ENCODE data around the gene MALT1.

MALT1 gene

GRCh38 chr18:58671111-58671631, at the start of gene MALT1:
Gene MALT1 (plus strand): TSS chr18:58671465. CDS start chr18:58671644, 179 bp downstream.
- TF ChIP-seq, protein P1, sequence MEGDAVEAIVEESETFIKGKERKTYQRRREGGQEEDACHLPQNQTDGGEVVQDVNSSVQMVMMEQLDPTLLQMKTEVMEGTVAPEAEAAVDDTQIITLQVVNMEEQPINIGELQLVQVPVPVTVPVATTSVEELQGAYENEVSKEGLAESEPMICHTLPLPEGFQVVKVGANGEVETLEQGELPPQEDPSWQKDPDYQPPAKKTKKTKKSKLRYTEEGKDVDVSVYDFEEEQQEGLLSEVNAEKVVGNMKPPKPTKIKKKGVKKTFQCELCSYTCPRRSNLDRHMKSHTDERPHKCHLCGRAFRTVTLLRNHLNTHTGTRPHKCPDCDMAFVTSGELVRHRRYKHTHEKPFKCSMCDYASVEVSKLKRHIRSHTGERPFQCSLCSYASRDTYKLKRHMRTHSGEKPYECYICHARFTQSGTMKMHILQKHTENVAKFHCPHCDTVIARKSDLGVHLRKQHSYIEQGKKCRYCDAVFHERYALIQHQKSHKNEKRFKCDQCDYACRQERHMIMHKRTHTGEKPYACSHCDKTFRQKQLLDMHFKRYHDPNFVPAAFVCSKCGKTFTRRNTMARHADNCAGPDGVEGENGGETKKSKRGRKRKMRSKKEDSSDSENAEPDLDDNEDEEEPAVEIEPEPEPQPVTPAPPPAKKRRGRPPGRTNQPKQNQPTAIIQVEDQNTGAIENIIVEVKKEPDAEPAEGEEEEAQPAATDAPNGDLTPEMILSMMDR (IDR thresholded peaks at IDR 0.05; ENCODE audit: low read depth, low read length) = no peak
- DNase-seq (ENCODE audit: extremely low read depth, low read depth) = peak; percentile 76

- TF ChIP-seq, protein P1 (IDR thresholded peaks at IDR 0.05; ENCODE audit: low read depth, low read length) = no peak
- no peak for DNase-seq (ENCODE audit: extremely low read depth, low read depth)
These were observed 47.3 kb upstream of the MALT1 start for GRCh38 chr18:58624011-58624410.

DNA sequence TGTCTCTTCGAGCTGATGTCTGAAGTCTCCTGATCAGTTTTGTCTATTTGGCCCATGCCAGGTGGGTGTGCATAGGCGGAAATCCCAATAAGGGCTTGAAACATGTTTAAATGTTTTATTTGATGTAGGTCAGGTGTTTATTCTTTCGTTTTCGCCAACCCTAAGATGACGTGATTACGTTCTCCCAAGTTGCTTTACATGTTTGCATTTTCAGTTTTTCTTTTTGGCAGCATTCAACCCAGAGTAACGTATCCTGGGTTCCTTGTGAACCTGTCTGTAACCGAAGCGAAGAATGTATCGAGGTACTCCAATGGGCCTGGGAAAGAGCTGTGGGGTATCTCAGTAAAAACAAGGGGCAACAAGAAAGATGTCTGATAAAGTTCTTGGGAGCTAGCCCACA, 45.4 kb upstream of the MALT1 start:
- no peak for DNase-seq (ENCODE audit: extremely low read depth, low read depth)
- TF ChIP-seq, protein P1 (IDR thresholded peaks at IDR 0.05; ENCODE audit: low read depth, low read length) = no peak

- DNase-seq (ENCODE audit: extremely low read depth, low read depth) = no peak
- TF ChIP-seq, protein P1 (IDR thresholded peaks at IDR 0.05; ENCODE audit: low read depth, low read length) = no peak
These were observed 41.2 kb upstream of the MALT1 start for GRCh38 chr18:58630071-58630470.

- DNase-seq (ENCODE audit: extremely low read depth, low read depth) = no peak
- TF ChIP-seq, protein P1 (IDR thresholded peaks at IDR 0.05; ENCODE audit: low read depth, low read length) = no peak
These were observed 40.0 kb upstream of the MALT1 start for GRCh38 chr18:58631301-58631700.

DNA sequence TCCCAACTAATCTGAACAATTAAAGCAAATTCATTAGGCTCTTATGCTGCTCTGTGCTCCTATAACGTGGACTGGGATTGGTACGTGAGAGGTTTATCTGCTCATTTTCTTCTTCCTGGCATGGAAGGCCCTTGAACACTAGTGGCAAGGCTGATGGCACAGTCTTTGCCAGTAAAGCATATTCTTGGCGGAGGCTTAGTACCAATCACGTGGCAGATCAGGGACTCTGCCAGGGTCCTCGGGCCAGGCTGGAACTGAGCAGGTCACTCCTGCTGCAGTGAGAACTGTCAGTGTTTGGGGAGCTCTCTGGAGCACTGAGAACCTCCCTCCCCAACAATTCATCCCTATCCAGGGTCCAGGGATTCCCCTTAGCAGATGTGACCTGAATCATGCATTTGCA, 38.7 kb upstream of the MALT1 start:
- TF ChIP-seq, protein P1 (IDR thresholded peaks at IDR 0.05; ENCODE audit: low read depth, low read length) = no peak

GRCh38 chr18:58633874-58634273, 37.4 kb upstream of the MALT1 start:
- TF ChIP-seq, protein P1 (IDR thresholded peaks at IDR 0.05; ENCODE audit: low read depth, low read length) = no peak
- no peak for DNase-seq (ENCODE audit: extremely low read depth, low read depth)

More for the DNA sequence above, 38.7 kb upstream of the MALT1 start:
- DNase-seq (ENCODE audit: extremely low read depth, low read depth) = no peak

All from AG09319 (cell line).